Adrenal gland (tissue), 12 donors: ENCODE measurements around the gene VARS1. TPM values are rescaled to one million over a fixed set of nuclear protein-coding genes. Genes with fewer than 3 reads are reported as not detected.
"Not testable (repeated sequence)": the region's sequence is repeated elsewhere in the genome, so short reads cannot be mapped to it uniquely, and the experiment has no call there.

Source experiments
- DNase-seq, 7 donors: peaks; one replicate each; pipeline ENCODE4 v3.0.0-alpha.2; 2019 to 2020
- H3K27ac ChIP-seq, 5 donors: fragments of 200-600 bp; sonication (generic) in 4 of 5; 1 replicate in 3 of 5; 2 replicates in 2 of 5; pipeline versions ENCODE4 v1.5.1 to v1.8.0; 2016 to 2020; ENCODE audit warnings: mild to moderate bottlenecking in 1 of 5
- H3K27me3 ChIP-seq: fragments of 200-600 bp; 2 replicates; pipeline ENCODE4 v1.8.0; 2021
- H3K36me3 ChIP-seq, 2 donors: fragments of 200-600 bp; replicated peaks in 1 of 2; 1 replicate in 1 of 2; 2 replicates in 1 of 2; pipeline versions ENCODE4 v1.5.1 to v1.8.0; 2018 to 2022
- H3K4me1 ChIP-seq, 2 donors: fragments of 200-600 bp; replicated peaks in 1 of 2; 1 replicate in 1 of 2; 2 replicates in 1 of 2; pipeline versions ENCODE4 v1.5.1 to v1.8.0; 2018 to 2021
- H3K4me3 ChIP-seq, 4 donors: fragments of 200-600 bp; sonication (generic) in 3 of 4; one replicate each; pipeline ENCODE4 v1.5.1; 2016 to 2018
- H3K9me3 ChIP-seq, 3 donors: fragments of 200-600 bp; sonication (generic) in 1 of 3; replicated peaks in 1 of 3; 1 replicate in 2 of 3; 2 replicates in 1 of 3; pipeline versions ENCODE4 v1.5.1 to v1.8.0; 2016 to 2021
- POLR2A ChIP-seq, 2 donors: fragments of 450-650 bp; IDR thresholded peaks; one replicate each; pipeline ENCODE4 v1.6.1; 2017; ENCODE audit warnings: antibody characterized with exemption in 2 of 2, mild to moderate bottlenecking in 2 of 2, moderate library complexity in 1 of 2
- WGBS, 4 donors: extraction: QIAGEN DNeasy Blood & Tissue Kit in 2 of 4; methylation state at CpG; one replicate each; pipeline versions ENCODE4 v1.1.5 to v1.1.7; 2013 to 2017; 5-methylcytosine and 5-hydroxymethylcytosine counted together
- intact Hi-C, 2 donors: fragments of 100-400 bp; cut with DNase I; formaldehyde crosslinking; loops; one replicate each; pipeline versions ENCODE4 v1.14.1 to v1.15.0; 2022 to 2023
- polyA plus RNA-seq, 3 donors: library from polyadenylated mRNA; stranded (reverse); fragments of 200-250 nt in 2 of 3; fragments of 350-450 nt in 1 of 3; fragmentation: Illumina TruSeq in 1 of 3; extraction: RNeasy Lipid Tissue Mini Kit (QIAGEN cat#74804) in 1 of 3; gene quantifications; one replicate each; pipeline ENCODE4 v1.2.3, GENCODE V29; 2013 to 2014
- total RNA-seq, 9 donors: library from RNA; depleted of rRNA in 4 of 9; stranded (reverse); fragments of >200 nt in 4 of 9; fragments of 120-200 nt in 1 of 9; fragmentation: NEBNext Ultra II Directional in 1 of 9; extraction: Animal tissue kit (Norgen Biotek cat#: 25700) in 1 of 9; gene quantifications; one replicate each; pipeline versions ENCODE4 v1.1.0 to v1.2.4, GENCODE V29; 2013 to 2023
- TF ChIP-seq, protein P1 (sequence below), 6 experiments: fragments of 450-650 bp in 4 of 6; fragments of 200-600 bp in 2 of 6; sonication (generic) in 1 of 6; IDR thresholded peaks; 1 replicate in 5 of 6; 2 replicates in 1 of 6; pipeline versions ENCODE4 v1.5.1 to v1.8.0; 2016 to 2021; ENCODE audit warnings: antibody characterized with exemption in 6 of 6, mild to moderate bottlenecking in 2 of 6, moderate library complexity in 1 of 6
- donor health status: healthy with polysubstance abuse.
- donor health status: Bipolar disorder and iron deficiency.
- donor health status: DM: yes; HTN: yes; CAD: no.
- donor health status: DM: no; HTN: no; CAD: no.
- donor health status: DM: no; HTN: no; CAD: no.
- donor health status: DM: yes; HTN: yes; CAD: no.

VARS1 gene
- total and polyA plus RNA-seq, 12 donors: 15.0 to 90.8 (median 57.8) TPM

DNA sequence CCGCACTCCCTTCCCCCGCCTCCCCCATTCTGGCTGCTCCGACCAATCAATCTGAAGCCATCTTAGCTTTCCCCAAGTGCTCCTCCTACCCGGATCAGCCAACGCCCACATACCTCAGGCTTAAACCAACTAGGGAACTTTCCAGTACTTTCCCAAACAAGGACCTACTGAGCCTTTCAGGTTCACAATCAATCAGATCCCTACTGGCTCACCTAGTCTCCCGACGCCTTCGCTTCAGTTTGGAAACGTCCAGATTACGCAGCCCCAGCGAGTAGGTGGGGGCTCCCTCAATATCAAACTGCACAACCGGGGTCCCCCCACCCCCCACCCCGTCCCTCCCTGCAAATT, 19.1 kb upstream of the VARS1 start:
- Histone ChIP-seq H3K9me3 (no peaks in the 10 kb centered on the region), H3K36me3 (no peaks in the 10 kb centered on the region), H3K27me3 (no peaks in the 10 kb centered on the region), H3K27ac (peak overlapping the region; percentile 77 to 100 (median 93)), H3K4me3 (peak overlapping the region in 2 of 4 donors; percentile 40 to 56), H3K4me1 (peaks cover 11 to 32% of the 10 kb centered on the region in 2 donors)
- peak; percentile 93 to 98 (median 96) for DNase-seq
- intact Hi-C loops: no loop called here
- 1 to 8% (median 4%) methylated on average over 13 of the region's 13 CpGs for WGBS, 4 donors
- TF ChIP-seq, protein P1, sequence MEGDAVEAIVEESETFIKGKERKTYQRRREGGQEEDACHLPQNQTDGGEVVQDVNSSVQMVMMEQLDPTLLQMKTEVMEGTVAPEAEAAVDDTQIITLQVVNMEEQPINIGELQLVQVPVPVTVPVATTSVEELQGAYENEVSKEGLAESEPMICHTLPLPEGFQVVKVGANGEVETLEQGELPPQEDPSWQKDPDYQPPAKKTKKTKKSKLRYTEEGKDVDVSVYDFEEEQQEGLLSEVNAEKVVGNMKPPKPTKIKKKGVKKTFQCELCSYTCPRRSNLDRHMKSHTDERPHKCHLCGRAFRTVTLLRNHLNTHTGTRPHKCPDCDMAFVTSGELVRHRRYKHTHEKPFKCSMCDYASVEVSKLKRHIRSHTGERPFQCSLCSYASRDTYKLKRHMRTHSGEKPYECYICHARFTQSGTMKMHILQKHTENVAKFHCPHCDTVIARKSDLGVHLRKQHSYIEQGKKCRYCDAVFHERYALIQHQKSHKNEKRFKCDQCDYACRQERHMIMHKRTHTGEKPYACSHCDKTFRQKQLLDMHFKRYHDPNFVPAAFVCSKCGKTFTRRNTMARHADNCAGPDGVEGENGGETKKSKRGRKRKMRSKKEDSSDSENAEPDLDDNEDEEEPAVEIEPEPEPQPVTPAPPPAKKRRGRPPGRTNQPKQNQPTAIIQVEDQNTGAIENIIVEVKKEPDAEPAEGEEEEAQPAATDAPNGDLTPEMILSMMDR (IDR thresholded peaks at IDR 0.05): no peak
- TF ChIP-seq POLR2A (IDR thresholded peaks at IDR 0.05): peak in 1 of 2 donors; percentile 54

DNA sequence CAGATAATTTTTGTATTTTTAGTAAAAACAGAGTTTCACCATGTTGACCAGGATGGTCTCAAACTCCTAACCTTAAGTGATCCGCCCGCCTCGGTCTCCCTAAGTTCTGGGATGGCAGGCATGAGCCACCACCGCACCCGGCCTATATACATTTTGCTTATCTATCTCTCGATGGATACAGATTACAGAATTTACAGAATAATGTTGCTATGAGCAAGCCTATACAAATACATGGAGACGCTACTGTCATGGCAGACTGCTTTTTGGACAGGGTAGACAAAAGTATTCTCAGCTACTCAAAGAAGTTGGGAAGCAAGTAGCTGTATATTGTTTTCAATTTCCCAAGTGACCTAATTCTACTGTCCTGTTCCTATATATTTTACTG, 17.9 kb upstream of the VARS1 start:
- Histone ChIP-seq H3K4me1 (peaks cover 2 to 22% of the 10 kb centered on the region in 2 donors), H3K27ac (peak overlapping the region in 4 of 5 donors; percentile 69 to 100 (median 94)), H3K36me3 (no peaks in the 10 kb centered on the region), H3K27me3 (no peaks in the 10 kb centered on the region), H3K9me3 (no peaks in the 10 kb centered on the region), H3K4me3 (peak overlapping the region in 1 of 4 donors; percentile 56)
- TF ChIP-seq, protein P1 (IDR thresholded peaks at IDR 0.05): no peak
- no peak for TF ChIP-seq POLR2A (IDR thresholded peaks at IDR 0.05)
- intact Hi-C loops: no loop called here
- 92 to 97% (median 97%) methylated on average over 7 of the region's 7 CpGs for WGBS, 4 donors
- DNase-seq: peak in 1 of 7 donors; percentile 20

DNA sequence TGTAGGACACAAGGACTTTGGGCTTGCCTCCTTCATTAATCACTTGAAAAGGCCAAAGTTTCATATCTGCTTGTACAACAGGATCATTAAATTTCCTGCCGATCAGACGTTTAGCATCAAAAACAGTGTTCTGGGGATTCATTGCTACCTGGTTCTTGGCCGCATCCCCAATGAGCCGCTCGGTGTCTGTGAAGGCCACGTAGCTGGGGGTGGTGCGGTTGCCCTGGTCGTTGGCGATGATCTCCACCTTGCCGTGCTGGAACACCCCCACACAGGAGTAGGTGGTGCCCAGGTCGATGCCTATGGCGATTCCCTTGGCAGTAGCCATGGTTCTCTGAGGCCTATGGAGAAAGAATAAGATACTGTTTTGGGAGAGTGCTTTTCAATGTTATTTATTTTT, 16.1 kb upstream of the VARS1 start:
- WGBS, 4 donors: 93 to 100% (median 94%) methylated on average over 4 to 12 of the region's 12 CpGs
- intact Hi-C loops: no loop called here
- H3K36me3 ChIP-seq: no peaks in the 10 kb centered on the region
- no peaks in the 10 kb centered on the region for H3K9me3 ChIP-seq
- DNase-seq: peak in 1 of 7 donors; percentile 13
- no peak overlapping the region for H3K4me3 ChIP-seq
- peaks cover 0 to 19% of the 10 kb centered on the region in 2 donors for H3K4me1 ChIP-seq
- no peaks in the 10 kb centered on the region for H3K27me3 ChIP-seq
- TF ChIP-seq, protein P1 (IDR thresholded peaks at IDR 0.05): no peak
- TF ChIP-seq POLR2A (IDR thresholded peaks at IDR 0.05): no peak
- no peak overlapping the region for H3K27ac ChIP-seq

DNA sequence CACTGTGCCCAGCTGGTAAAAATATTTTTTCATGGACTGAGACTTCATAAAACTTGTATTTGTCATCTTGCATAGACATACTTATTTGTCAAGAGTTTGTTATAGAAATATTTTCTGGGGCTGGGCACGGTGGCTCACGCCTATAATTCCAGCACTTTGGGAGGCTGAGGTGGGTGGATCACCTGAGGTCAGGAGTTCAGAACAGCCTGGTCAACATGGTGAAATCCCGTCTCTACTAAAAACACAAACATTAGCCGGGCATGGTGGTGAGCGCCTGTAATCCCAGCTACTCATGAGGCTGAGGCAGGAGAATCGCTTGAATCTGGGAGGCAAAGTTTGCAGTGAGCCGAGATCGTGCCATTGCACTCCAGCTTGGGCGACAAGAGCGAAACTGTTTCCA, 13.0 kb upstream of the VARS1 start:
- H3K27ac ChIP-seq, H3K36me3 ChIP-seq, H3K27me3 ChIP-seq, H3K4me3 ChIP-seq, H3K9me3 ChIP-seq, DNase-seq, intact Hi-C loops: not testable (repeated sequence)
- peaks cover 6 to 23% of the 10 kb centered on the region in 2 donors for H3K4me1 ChIP-seq
- 88 to 94% (median 91%) methylated on average over 10 of the region's 10 CpGs for WGBS, 4 donors
